Measurements from ENCODE around the gene PLAGL2.

The PLAGL2 gene

DNA sequence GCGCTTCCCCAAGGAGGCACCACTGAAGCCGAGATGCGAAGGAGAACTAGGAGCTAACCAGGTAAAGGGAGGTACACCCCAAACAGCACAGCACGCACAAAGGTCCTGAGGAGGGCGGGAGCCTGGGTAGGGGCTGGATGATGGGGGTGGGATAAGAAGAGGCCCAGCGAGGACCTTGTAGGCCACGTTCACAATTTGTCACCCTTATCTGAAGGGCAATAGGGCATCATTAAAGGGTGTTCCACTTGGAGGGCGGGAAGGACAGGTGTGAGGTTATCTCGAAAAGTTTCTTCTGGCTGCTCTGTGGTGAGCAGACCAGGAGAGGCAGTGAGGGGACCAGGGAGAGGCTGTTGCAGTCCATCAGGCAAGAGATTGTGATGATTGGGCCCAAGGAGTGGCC lies 25.7 kb upstream of the PLAGL2 start:
- no peak overlapping the region for H3K9ac ChIP-seq (ENCODE audit: low read length)
- H3K4me1 ChIP-seq (ENCODE audit: low read length) = no peaks in the 10 kb centered on the region
- H3K79me2 ChIP-seq (ENCODE audit: low read length) = no peaks in the 10 kb centered on the region
- H3K36me3 ChIP-seq (replicated peaks; ENCODE audit: low read depth, low read length) = peaks cover 61% of the 10 kb centered on the region
- no peak overlapping the region for H3K4me2 ChIP-seq (ENCODE audit: low read length)
- no peak overlapping the region for H2AFZ ChIP-seq (ENCODE audit: low read depth, low read length)
- no peak for TF ChIP-seq CTCF (IDR thresholded peaks at IDR 0.05; ENCODE audit: low read depth, low read length)
- TF ChIP-seq EZH2phosphoT487 (IDR thresholded peaks at IDR 0.05; ENCODE audit: low read depth) = no peak
- H3K4me3 ChIP-seq (ENCODE audit: low read length) = no peak overlapping the region
- no peaks in the 10 kb centered on the region for H3K9me3 ChIP-seq (ENCODE audit: insufficient read depth, low read length)
- no peaks in the 10 kb centered on the region for H4K20me1 ChIP-seq (ENCODE audit: insufficient read depth, low read length)
- no peak overlapping the region for H3K27ac ChIP-seq (ENCODE audit: low read length)
- no peaks in the 10 kb centered on the region for H3K27me3 ChIP-seq (ENCODE audit: low read depth, low read length)

DNA sequence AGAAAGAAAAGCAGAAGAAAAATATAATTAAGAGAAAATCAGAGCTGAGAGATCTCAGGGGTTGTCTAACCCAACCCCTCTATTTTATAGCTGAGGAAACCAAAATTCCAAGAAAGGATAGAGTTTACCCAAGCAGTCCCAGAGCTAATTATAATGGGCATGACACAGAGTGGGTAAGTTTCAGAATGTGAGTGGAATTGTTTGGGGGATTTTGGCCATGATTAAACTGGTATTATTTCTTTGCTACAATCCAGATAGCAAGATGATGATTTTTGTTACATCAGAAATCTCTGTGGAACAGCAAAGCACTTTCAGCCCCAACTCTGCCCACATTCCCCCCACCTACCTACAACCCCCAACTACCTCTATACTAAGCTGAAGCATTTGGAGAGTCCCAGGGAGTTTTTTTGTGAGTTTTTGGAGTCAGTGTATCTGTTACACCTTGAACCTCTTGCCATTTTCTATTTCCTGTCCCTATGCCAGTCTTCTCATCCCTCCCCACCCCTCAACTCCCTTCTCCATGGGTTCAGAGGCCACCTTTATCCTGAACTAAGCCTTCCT lies 24.9 kb upstream of the PLAGL2 start:
- Histone ChIP-seq H3K27ac (ENCODE audit: low read length) (no peak overlapping the region), H3K4me2 (ENCODE audit: low read length) (no peak overlapping the region), H4K20me1 (ENCODE audit: insufficient read depth, low read length) (no peaks in the 10 kb centered on the region), H3K4me1 (ENCODE audit: low read length) (no peaks in the 10 kb centered on the region), H3K9ac (ENCODE audit: low read length) (no peak overlapping the region), H3K4me3 (ENCODE audit: low read length) (no peak overlapping the region), H2AFZ (ENCODE audit: low read depth, low read length) (no peak overlapping the region), H3K27me3 (ENCODE audit: low read depth, low read length) (no peaks in the 10 kb centered on the region), H3K9me3 (ENCODE audit: insufficient read depth, low read length) (no peaks in the 10 kb centered on the region), H3K36me3 (replicated peaks; ENCODE audit: low read depth, low read length) (peaks cover 68% of the 10 kb centered on the region), H3K79me2 (ENCODE audit: low read length) (no peaks in the 10 kb centered on the region)
- no peak for TF ChIP-seq EZH2phosphoT487 (IDR thresholded peaks at IDR 0.05; ENCODE audit: low read depth)
- TF ChIP-seq CTCF (IDR thresholded peaks at IDR 0.05; ENCODE audit: low read depth, low read length) = no peak

GRCh38 chr20:32231847-32232246 lies 24.3 kb upstream of the PLAGL2 start:
- Histone ChIP-seq H2AFZ (ENCODE audit: low read depth, low read length) (no peak overlapping the region), H3K4me2 (ENCODE audit: low read length) (no peak overlapping the region), H4K20me1 (ENCODE audit: insufficient read depth, low read length) (no peaks in the 10 kb centered on the region), H3K4me1 (ENCODE audit: low read length) (no peaks in the 10 kb centered on the region), H3K4me3 (ENCODE audit: low read length) (no peak overlapping the region), H3K27me3 (ENCODE audit: low read depth, low read length) (no peaks in the 10 kb centered on the region), H3K9ac (ENCODE audit: low read length) (no peak overlapping the region), H3K9me3 (ENCODE audit: insufficient read depth, low read length) (no peaks in the 10 kb centered on the region), H3K79me2 (ENCODE audit: low read length) (no peaks in the 10 kb centered on the region), H3K36me3 (replicated peaks; ENCODE audit: low read depth, low read length) (peaks cover 63% of the 10 kb centered on the region), H3K27ac (ENCODE audit: low read length) (no peak overlapping the region)
- TF ChIP-seq EZH2phosphoT487 (IDR thresholded peaks at IDR 0.05; ENCODE audit: low read depth) (no peak), CTCF (IDR thresholded peaks at IDR 0.05; ENCODE audit: low read depth, low read length) (no peak)

- Histone ChIP-seq H3K4me1 (ENCODE audit: low read length) (no peaks in the 10 kb centered on the region), H3K27me3 (ENCODE audit: low read depth, low read length) (no peaks in the 10 kb centered on the region), H3K9ac (ENCODE audit: low read length) (no peak overlapping the region), H3K36me3 (replicated peaks; ENCODE audit: low read depth, low read length) (peaks cover 59% of the 10 kb centered on the region), H3K9me3 (ENCODE audit: insufficient read depth, low read length) (no peaks in the 10 kb centered on the region), H3K27ac (ENCODE audit: low read length) (no peak overlapping the region), H2AFZ (ENCODE audit: low read depth, low read length) (no peak overlapping the region), H4K20me1 (ENCODE audit: insufficient read depth, low read length) (no peaks in the 10 kb centered on the region), H3K4me2 (ENCODE audit: low read length) (no peak overlapping the region), H3K79me2 (ENCODE audit: low read length) (no peaks in the 10 kb centered on the region), H3K4me3 (ENCODE audit: low read length) (no peak overlapping the region)
- TF ChIP-seq EZH2phosphoT487 (IDR thresholded peaks at IDR 0.05; ENCODE audit: low read depth) = no peak
- no peak for TF ChIP-seq CTCF (IDR thresholded peaks at IDR 0.05; ENCODE audit: low read depth, low read length)
These were observed 23.7 kb upstream of the PLAGL2 start for GRCh38 chr20:32231245-32231644.
